T47D (cell line): ENCODE results near the gene CHRFAM7A.
"Not testable (repeated sequence)": the region's sequence is repeated elsewhere in the genome, so short reads cannot be mapped to it uniquely, and the experiment has no call there.

ENCODE experiments used
- DNase-seq, 2 experiments: peaks; one replicate each; pipeline versions ENCODE4 v3.0.0 to v3.0.0-alpha.2; 2011 to 2012; ENCODE audit warnings: low read depth in 1 of 2, low spot score in 1 of 2
- in situ Hi-C: cut with HindIII; loops from 2 replicates; pipeline ENCODE4 v1.10.0; 2016; ENCODE audit warnings: low sequenced_read_pairs, low pct_unique_long_range_greater_than_20kb

Gene CHRFAM7A

GRCh38 chr15:30349803-30350202 lies 43.5 kb downstream of the CHRFAM7A start:
- in situ Hi-C loops, DNase-seq: not testable (repeated sequence)

GRCh38 chr15:30336584-30336983 lies 56.8 kb downstream of the CHRFAM7A start:
- in situ Hi-C loops, DNase-seq: not testable (repeated sequence)

GRCh38 chr15:30334152-30334551 lies 59.2 kb downstream of the CHRFAM7A start:
- in situ Hi-C loops, DNase-seq: not testable (repeated sequence)

- in situ Hi-C loops, result not testable (repeated sequence)
These were observed 67.2 kb downstream of the CHRFAM7A start for GRCh38 chr15:30326145-30326544.

GRCh38 chr15:30321063-30321462 lies 72.3 kb downstream of the CHRFAM7A start:
- DNase-seq, in situ Hi-C loops: not testable (repeated sequence)

More at GRCh38 chr15:30326145-30326544, 67.2 kb downstream of the CHRFAM7A start:
- peak in 1 of 2 experiments; percentile 0 for DNase-seq

GRCh38 chr15:30315704-30316103 lies 77.6 kb downstream of the CHRFAM7A start:
- DNase-seq, in situ Hi-C loops: not testable (repeated sequence)

- in situ Hi-C loops, result not testable (repeated sequence)
These were observed 82.8 kb downstream of the CHRFAM7A start for GRCh38 chr15:30310575-30310974.

More at GRCh38 chr15:30310575-30310974, 82.8 kb downstream of the CHRFAM7A start:
- DNase-seq, result not testable (repeated sequence)
